HFFc6 (cell line): ENCODE measurements around the gene ANKS6. TPM values are rescaled to one million over a fixed set of nuclear protein-coding genes. Genes with fewer than 3 reads are reported as not detected.

Experiments used
- DNase-seq: peaks from one replicate; pipeline ENCODE4 v3.0.0-alpha.2; 2018
- H3K27ac Mint-ChIP-seq: 2 replicates; pipeline ENCODE4 v1.8.0; 2020; ENCODE audit warnings: mild to moderate bottlenecking, mixed read lengths
- H3K27me3 Mint-ChIP-seq: 2 replicates; pipeline ENCODE4 v1.8.0; 2021; ENCODE audit warnings: mild to moderate bottlenecking, moderate library complexity, mixed read lengths; ENCODE audit not compliant: insufficient read depth
- H3K36me3 Mint-ChIP-seq: 2 replicates; pipeline ENCODE4 v1.8.0; 2021; ENCODE audit warnings: low read depth, mixed read lengths
- H3K4me1 Mint-ChIP-seq: 2 replicates; pipeline ENCODE4 v1.8.0; 2020; ENCODE audit warnings: low read depth, mixed read lengths
- H3K4me3 Mint-ChIP-seq: 2 replicates; pipeline ENCODE4 v1.8.0; 2020; ENCODE audit warnings: mild to moderate bottlenecking, moderate library complexity, mixed read lengths
- H3K9me3 Mint-ChIP-seq: 2 replicates; pipeline ENCODE4 v1.8.0; 2020; ENCODE audit warnings: mild to moderate bottlenecking, mixed read lengths
- total RNA-seq, 6 experiments: library from RNA; stranded (reverse); fragmentation: NEBNext Ultra II Directional; extraction: Animal tissue kit (Norgen Biotek cat#: 25700); gene quantifications; 2 replicates in 1 of 6; 3 replicates in 5 of 6; pipeline ENCODE4 v1.2.3, GENCODE V29; 2021
- TF ChIP-seq, protein P1 (sequence below): fragments of 200-600 bp; sonication (generic); IDR thresholded peaks from 2 replicates; pipeline ENCODE4 v1.5.0; 2021; ENCODE audit warnings: antibody characterized with exemption, mild to moderate bottlenecking

Gene ANKS6
- total RNA-seq, 6 experiments from 2014 or later, result 12.7 to 16.6 (median 14.8) TPM

DNA sequence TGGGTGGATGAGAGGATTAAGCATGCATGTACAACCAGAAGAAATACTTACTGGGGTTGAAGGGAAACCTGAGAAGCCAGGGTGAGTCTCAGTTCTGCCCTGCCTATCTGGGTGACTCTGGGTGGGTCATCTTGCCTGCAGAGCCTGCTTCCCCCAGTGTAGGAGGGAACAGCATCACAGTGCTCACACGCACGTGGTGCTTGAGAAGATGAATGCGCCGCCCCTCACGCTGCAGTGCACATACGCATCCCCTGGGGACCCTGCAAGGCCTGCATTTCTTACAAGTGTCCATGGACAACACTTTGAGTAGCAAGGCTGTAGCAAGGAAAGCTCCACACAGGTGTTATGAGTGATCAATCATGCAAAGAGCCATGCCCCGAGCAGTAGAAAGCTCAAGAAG lies 68.9 kb downstream of the ANKS6 start:
- Mint-ChIP-seq H3K9me3 (peaks cover 5% of the 10 kb centered on the region; the same call in 1 of the 2 replicates), H3K27ac (no peak overlapping the region), H3K4me3 (no peak overlapping the region), H3K27me3 (peaks cover 31% of the 10 kb centered on the region), H3K4me1 (peaks cover 12% of the 10 kb centered on the region), H3K36me3 (no peaks in the 10 kb centered on the region)
- DNase-seq, result no peak
- TF ChIP-seq, protein P1, sequence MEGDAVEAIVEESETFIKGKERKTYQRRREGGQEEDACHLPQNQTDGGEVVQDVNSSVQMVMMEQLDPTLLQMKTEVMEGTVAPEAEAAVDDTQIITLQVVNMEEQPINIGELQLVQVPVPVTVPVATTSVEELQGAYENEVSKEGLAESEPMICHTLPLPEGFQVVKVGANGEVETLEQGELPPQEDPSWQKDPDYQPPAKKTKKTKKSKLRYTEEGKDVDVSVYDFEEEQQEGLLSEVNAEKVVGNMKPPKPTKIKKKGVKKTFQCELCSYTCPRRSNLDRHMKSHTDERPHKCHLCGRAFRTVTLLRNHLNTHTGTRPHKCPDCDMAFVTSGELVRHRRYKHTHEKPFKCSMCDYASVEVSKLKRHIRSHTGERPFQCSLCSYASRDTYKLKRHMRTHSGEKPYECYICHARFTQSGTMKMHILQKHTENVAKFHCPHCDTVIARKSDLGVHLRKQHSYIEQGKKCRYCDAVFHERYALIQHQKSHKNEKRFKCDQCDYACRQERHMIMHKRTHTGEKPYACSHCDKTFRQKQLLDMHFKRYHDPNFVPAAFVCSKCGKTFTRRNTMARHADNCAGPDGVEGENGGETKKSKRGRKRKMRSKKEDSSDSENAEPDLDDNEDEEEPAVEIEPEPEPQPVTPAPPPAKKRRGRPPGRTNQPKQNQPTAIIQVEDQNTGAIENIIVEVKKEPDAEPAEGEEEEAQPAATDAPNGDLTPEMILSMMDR, result no peak

DNA sequence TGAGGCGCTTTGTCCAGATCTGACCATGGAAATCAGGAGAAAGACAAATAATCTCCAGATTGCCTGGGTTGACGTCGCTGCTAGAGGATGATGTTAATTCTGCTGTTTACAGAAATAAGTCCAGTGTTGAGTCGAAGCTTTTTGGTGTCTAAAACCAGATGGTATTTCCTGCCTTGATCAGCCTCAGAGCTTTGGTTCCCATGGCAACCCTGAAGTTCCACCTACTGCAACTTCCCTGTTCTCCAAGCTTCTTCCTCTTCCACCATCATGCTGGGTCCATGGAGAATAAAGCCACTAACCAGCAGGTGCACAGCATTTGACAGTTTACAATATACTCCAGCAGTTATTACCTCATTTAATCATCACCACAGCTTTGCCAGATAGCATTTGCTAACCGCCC lies 69.6 kb downstream of the ANKS6 start:
- TF ChIP-seq, protein P1, result no peak
- Mint-ChIP-seq H3K9me3 (peaks cover 5% of the 10 kb centered on the region; the same call in 1 of the 2 replicates), H3K4me1 (peaks cover 12% of the 10 kb centered on the region), H3K27me3 (peaks cover 31% of the 10 kb centered on the region), H3K36me3 (no peaks in the 10 kb centered on the region), H3K27ac (no peak overlapping the region; the same call in 1 of the 2 replicates), H3K4me3 (no peak overlapping the region)
- peak; percentile 41 for DNase-seq

DNA sequence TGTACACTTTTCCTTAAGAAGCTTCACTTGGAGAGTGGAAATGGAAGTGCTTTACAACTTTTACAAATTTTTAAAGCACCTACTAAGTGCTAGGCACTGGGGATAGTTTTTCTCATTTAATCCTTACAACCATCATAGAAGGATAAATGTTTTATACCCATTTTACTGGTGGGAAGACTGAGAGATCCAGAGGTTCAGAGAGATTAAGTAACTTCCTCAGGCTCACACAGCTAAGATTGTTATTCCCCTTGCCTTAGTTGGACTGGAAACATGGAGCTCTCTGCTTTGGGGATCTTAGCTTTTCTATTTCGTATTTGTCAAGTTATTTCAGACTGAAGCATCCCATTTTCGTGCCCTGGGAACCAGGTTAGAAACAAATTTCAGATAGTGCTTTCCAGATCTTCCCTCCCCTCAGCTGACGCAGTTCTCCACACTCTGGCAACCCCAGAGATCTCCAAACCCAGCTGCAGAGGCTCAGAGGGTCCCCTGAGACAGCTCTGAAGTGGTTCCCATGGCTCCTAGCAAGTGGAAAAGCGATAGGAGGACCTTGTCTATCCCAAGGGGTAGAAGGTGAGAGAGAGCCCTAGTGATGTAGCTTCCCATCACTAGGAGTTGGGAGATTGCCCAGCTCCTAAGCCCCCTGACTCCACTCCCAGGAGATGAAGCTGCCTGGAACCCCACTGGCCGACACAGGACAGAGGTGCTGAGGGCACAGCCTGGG lies 71.4 kb downstream of the ANKS6 start:
- DNase-seq, result no peak
- TF ChIP-seq, protein P1, result no peak
- peaks cover 12% of the 10 kb centered on the region for H3K4me1 Mint-ChIP-seq
- no peaks in the 10 kb centered on the region for H3K36me3 Mint-ChIP-seq
- H3K4me3 Mint-ChIP-seq, result no peak overlapping the region
- peaks cover 5% of the 10 kb centered on the region; the same call in 1 of the 2 replicates for H3K9me3 Mint-ChIP-seq
- H3K27ac Mint-ChIP-seq, result no peak overlapping the region
- H3K27me3 Mint-ChIP-seq, result peaks cover 42% of the 10 kb centered on the region

GRCh38 chr9:98721643-98722042 lies 74.7 kb downstream of the ANKS6 start:
- H3K36me3 Mint-ChIP-seq, result no peaks in the 10 kb centered on the region
- TF ChIP-seq, protein P1, result no peak
- peaks cover 5% of the 10 kb centered on the region; the same call in 1 of the 2 replicates for H3K9me3 Mint-ChIP-seq
- H3K27ac Mint-ChIP-seq, result no peak overlapping the region
- DNase-seq, result no peak
- H3K4me3 Mint-ChIP-seq, result no peak overlapping the region
- peaks cover 52% of the 10 kb centered on the region for H3K27me3 Mint-ChIP-seq
- peaks cover 6% of the 10 kb centered on the region for H3K4me1 Mint-ChIP-seq

DNA sequence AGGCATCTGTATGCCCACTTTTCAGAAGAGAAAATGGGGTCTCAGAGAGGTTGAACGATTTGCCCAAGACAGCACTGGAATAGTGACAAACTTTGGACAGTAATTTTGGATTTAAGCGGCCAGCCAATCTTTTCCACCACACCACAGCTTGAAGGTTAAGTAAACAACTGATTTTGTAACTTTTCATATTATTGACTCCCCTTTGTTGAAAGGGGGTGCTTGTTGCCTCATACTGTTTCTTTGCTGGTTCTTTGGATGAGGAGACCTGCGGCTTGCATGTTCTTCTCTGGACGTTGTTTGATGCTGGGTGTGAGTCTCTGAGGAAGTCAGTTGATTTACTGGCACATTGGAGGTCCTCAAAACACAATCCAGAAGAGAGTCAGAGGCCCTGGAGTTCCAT lies 76.0 kb downstream of the ANKS6 start:
- Mint-ChIP-seq H3K36me3 (no peaks in the 10 kb centered on the region), H3K4me1 (no peaks in the 10 kb centered on the region), H3K27me3 (peaks cover 50% of the 10 kb centered on the region), H3K4me3 (no peak overlapping the region), H3K9me3 (peaks cover 5% of the 10 kb centered on the region; the same call in 1 of the 2 replicates), H3K27ac (no peak overlapping the region)
- no peak for DNase-seq
- TF ChIP-seq, protein P1, result no peak
